Ishikawa (cell line): ENCODE data around the gene GALNT10.

ENCODE experiments used
- CEBPB ChIP-seq: IDR thresholded peaks from 2 replicates; pipeline ENCODE4 v1.6.1; 2012
- MAX ChIP-seq: IDR thresholded peaks from 2 replicates; pipeline ENCODE4 v1.6.1; 2012
- REST ChIP-seq: IDR thresholded peaks from 2 replicates; pipeline ENCODE4 v1.6.1; 2012; ENCODE audit warnings: low read depth, mild to moderate bottlenecking
- TAF1 ChIP-seq: IDR thresholded peaks from 2 replicates; pipeline ENCODE4 v1.6.1; 2012; ENCODE audit warnings: low read depth, mild to moderate bottlenecking
- ZBTB7A ChIP-seq: IDR thresholded peaks from 2 replicates; pipeline ENCODE4 v1.6.1; 2012; ENCODE audit warnings: low read depth

GRCh38 chr5:154284433-154284832 lies 93.9 kb downstream of the GALNT10 start:
- TF ChIP-seq REST (no peak), MAX (no peak), CEBPB (no peak), TAF1 (no peak), ZBTB7A (no peak)
